ENCODE results near the gene GM2A. TPM values are rescaled to one million over a fixed set of nuclear protein-coding genes. Genes with fewer than 3 reads are reported as not detected.

The GM2A gene
- total RNA-seq, 1 donor from 2014 or later: 35.4 TPM

- Histone ChIP-seq H3K27ac (replicated peaks) (no peak overlapping the region), H3K36me3 (no peaks in the 10 kb centered on the region), H3K27me3 (ENCODE audit: low read depth) (peaks cover 5% of the 10 kb centered on the region), H3K4me1 (no peaks in the 10 kb centered on the region), H3K4me3 (no peak overlapping the region), H3K9me3 (replicated peaks) (no peaks in the 10 kb centered on the region)
- TF ChIP-seq CTCF (IDR thresholded peaks at IDR 0.05; ENCODE audit: borderline replicate concordance): no peak
- DNase-seq: no peak
- intact Hi-C loops (cut with micrococcal nuclease): no loop called here
Observed at GRCh38 chr5:151288180-151288579, 35.2 kb downstream of the GM2A start.

- no peaks in the 10 kb centered on the region for H3K9me3 ChIP-seq (replicated peaks)
- TF ChIP-seq CTCF (IDR thresholded peaks at IDR 0.05; ENCODE audit: borderline replicate concordance): no peak
- DNase-seq: no peak
- no peak overlapping the region for H3K4me3 ChIP-seq
- intact Hi-C loops (cut with micrococcal nuclease): no loop called here
- H3K27ac ChIP-seq (replicated peaks): no peak overlapping the region
- no peaks in the 10 kb centered on the region for H3K36me3 ChIP-seq
- H3K4me1 ChIP-seq: no peaks in the 10 kb centered on the region
- H3K27me3 ChIP-seq (ENCODE audit: low read depth): peaks cover 25% of the 10 kb centered on the region
Observed at GRCh38 chr5:151293624-151294023, 40.6 kb downstream of the GM2A start.

- TF ChIP-seq CTCF (IDR thresholded peaks at IDR 0.05; ENCODE audit: borderline replicate concordance): no peak
- H3K36me3 ChIP-seq: no peaks in the 10 kb centered on the region
- H3K27me3 ChIP-seq (ENCODE audit: low read depth): peaks cover 35% of the 10 kb centered on the region
- no peak overlapping the region for H3K27ac ChIP-seq (replicated peaks)
- H3K4me1 ChIP-seq: no peaks in the 10 kb centered on the region
- DNase-seq: no peak
- H3K4me3 ChIP-seq: no peak overlapping the region
- H3K9me3 ChIP-seq (replicated peaks): no peaks in the 10 kb centered on the region
- intact Hi-C loops (cut with micrococcal nuclease): no loop called here
Observed at GRCh38 chr5:151295138-151295537, 42.2 kb downstream of the GM2A start.

GRCh38 chr5:151295791-151296477, 42.9 kb downstream of the GM2A start:
- Histone ChIP-seq H3K4me3 (no peak overlapping the region), H3K27ac (replicated peaks) (no peak overlapping the region), H3K9me3 (replicated peaks) (no peaks in the 10 kb centered on the region), H3K36me3 (no peaks in the 10 kb centered on the region), H3K27me3 (ENCODE audit: low read depth) (peaks cover 42% of the 10 kb centered on the region), H3K4me1 (no peaks in the 10 kb centered on the region)
- TF ChIP-seq CTCF (IDR thresholded peaks at IDR 0.05; ENCODE audit: borderline replicate concordance): no peak
- intact Hi-C loops (cut with micrococcal nuclease): no loop called here
- no peak for DNase-seq

- H3K9me3 ChIP-seq (replicated peaks): no peaks in the 10 kb centered on the region
- no peaks in the 10 kb centered on the region for H3K4me1 ChIP-seq
- H3K27ac ChIP-seq (replicated peaks): no peak overlapping the region
- H3K36me3 ChIP-seq: no peaks in the 10 kb centered on the region
- no peak overlapping the region for H3K4me3 ChIP-seq
- no peak for DNase-seq
- peaks cover 47% of the 10 kb centered on the region for H3K27me3 ChIP-seq (ENCODE audit: low read depth)
- intact Hi-C loops (cut with micrococcal nuclease): no loop called here
- TF ChIP-seq CTCF (IDR thresholded peaks at IDR 0.05; ENCODE audit: borderline replicate concordance): no peak
Observed at GRCh38 chr5:151296478-151296830, 43.5 kb downstream of the GM2A start.

All from left ventricle myocardium inferior (tissue), 1 donor.